RWPE1 (cell line): Measurements from ENCODE around the gene ARHGEF40.

Source experiments
- CTCF ChIA-PET: fragments of 350-600 bp; sonication (Branson Sonifier 250); formaldehyde crosslinking; extraction: SDS; loops from one replicate; lab custom pipeline; 2021; lab: Yijun Ruan, JAX
- POLR2A ChIA-PET: fragments of 400-600 bp; formaldehyde crosslinking; extraction: SDS; loops from one replicate; lab custom pipeline; 2020; ENCODE audit warnings: antibody characterized with exemption; ENCODE audit not compliant: low non-redundant PET; lab: Yijun Ruan, JAX
- DNase-seq: peaks from one replicate; pipeline ENCODE4 v3.0.0; 2012; ENCODE audit warnings: low spot score
- H3K27ac ChIP-seq: fragments of 450-650 bp; 2 replicates; pipeline ENCODE4 v1.5.1; 2017
- TF ChIP-seq, protein P1 (sequence below): fragments of 450-650 bp; conservative IDR thresholded peaks from 2 replicates; pipeline ENCODE4 v1.5.1; 2017; ENCODE audit warnings: low read depth, mild to moderate bottlenecking

Gene ARHGEF40

DNA sequence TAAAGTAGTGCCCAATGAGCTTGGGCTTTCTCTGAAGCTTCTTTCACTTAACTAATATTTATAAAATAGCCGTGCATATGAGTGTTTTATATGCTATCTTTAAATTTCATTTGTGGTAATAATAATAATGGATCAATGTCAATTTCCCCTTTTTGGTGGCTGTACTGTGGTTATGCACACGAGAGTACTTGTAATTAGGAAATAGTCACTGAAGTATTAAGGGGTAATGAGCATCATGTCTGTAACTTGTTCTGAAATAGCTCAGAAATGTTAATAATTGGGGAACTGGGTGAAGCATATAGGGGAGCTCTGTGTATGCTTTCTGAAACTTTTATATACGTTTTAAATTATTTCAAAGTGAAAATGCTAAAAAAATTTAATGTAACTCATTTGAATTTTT is 19.5 kb upstream of the ARHGEF40 start:
- DNase-seq = no peak
- ChIA-PET CTCF (no interaction called here), POLR2A (no interaction called here)
- H3K27ac ChIP-seq = no peak overlapping the region
- TF ChIP-seq, protein P1, sequence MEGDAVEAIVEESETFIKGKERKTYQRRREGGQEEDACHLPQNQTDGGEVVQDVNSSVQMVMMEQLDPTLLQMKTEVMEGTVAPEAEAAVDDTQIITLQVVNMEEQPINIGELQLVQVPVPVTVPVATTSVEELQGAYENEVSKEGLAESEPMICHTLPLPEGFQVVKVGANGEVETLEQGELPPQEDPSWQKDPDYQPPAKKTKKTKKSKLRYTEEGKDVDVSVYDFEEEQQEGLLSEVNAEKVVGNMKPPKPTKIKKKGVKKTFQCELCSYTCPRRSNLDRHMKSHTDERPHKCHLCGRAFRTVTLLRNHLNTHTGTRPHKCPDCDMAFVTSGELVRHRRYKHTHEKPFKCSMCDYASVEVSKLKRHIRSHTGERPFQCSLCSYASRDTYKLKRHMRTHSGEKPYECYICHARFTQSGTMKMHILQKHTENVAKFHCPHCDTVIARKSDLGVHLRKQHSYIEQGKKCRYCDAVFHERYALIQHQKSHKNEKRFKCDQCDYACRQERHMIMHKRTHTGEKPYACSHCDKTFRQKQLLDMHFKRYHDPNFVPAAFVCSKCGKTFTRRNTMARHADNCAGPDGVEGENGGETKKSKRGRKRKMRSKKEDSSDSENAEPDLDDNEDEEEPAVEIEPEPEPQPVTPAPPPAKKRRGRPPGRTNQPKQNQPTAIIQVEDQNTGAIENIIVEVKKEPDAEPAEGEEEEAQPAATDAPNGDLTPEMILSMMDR = no peak

DNA sequence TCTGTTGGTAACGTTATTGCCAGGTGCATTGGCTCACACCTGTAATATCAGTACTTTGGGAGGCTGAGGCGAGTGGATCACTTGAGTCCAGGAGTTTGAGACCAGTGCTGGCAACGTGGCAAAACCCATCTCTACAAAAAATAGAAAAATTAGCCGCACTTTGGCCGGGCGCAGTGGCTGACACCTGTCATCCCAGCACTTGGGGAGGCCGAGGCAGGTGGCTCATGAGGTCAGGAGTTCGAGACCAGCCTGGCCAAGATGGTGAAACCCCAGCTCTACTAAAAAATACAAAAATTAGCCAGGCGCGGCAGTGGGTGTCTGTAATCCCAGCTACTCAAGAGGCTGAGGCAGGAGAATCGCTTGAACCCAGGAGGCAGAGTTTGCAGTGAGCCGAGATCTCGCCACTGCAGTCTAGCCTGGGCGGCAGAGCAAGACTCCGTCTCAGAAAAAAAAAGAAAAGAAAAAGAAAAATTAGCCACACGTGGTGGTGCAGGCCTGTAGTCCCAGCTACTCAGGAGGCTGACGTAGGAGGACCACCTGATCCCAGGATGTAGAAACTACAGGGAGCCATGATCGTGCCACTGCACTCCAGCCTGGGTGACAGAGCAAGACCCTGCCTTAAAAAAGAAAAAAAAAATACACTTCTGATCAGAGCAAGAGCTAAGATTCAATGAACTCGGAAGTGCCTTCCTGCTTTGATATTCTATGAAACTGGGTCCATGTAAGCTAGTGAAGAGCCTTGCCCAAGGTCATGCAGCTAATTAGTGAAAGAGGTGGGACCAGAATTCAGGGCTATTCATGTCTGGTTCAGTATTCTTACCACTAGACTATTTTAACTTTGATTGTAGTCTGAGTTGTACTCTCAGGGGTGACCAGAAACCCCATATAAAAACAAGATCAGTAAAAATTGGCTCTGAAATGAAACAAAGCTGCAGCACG is 16.7 kb upstream of the ARHGEF40 start:
- TF ChIP-seq, protein P1 = no peak
- CTCF ChIA-PET = no interaction called here
- no peak for DNase-seq
- POLR2A ChIA-PET = no interaction called here
- no peak overlapping the region for H3K27ac ChIP-seq

DNA sequence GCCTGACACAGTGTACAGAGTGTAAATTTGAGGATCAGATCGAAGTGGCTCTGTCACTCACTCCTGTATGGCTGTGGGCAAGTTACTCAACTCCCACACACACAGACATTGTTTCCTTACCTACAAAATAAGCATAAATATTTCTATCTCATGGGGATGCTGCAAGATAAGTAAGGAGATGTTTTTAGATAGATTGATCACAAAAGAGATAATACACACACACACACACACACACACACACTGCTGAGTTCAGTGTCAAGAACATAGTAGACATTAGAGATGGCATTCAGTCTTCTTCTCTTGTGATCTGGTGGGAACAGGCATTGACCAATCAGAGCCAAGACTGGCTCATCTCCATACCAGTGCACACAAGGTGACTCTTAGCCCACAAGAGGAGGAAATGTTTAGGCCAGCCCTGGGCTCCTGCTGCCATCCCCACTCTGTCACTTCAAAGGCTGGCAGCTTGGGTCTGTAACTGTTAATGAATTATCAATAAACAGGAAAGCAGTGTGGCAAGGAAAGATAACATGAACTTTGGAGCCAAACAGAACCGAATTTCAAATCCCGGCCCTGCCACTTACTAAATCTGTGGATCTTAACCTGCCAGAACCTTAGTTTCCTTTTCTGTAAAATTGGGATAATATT is 15.9 kb upstream of the ARHGEF40 start:
- TF ChIP-seq, protein P1 = no peak
- CTCF ChIA-PET = no interaction called here
- no peak for DNase-seq
- POLR2A ChIA-PET = no interaction called here
- H3K27ac ChIP-seq = no peak overlapping the region

DNA sequence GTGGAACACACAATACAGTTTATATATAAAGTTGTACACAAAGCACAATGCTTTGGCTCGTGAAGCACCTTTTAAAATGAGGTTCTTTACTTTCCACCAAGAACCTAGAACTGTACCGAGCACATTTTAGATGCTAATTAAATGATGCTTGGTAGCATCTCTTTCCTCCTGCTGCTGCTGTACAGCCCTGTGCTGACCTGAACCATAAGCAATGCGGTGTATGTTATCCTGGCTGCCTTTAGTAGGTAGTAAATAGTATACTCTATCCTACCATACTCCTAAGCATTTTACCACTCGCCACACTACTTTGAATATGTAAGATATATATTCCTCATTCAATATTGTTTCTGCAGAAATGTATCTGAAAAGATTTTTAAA is 15.3 kb upstream of the ARHGEF40 start:
- TF ChIP-seq, protein P1 = no peak
- ChIA-PET POLR2A (no interaction called here), CTCF (interaction anchor here (1.2 kb wide), 1 partner anchor 40 kb away, joined by 3 read pairs; no protein-coding TSS in a partner anchor)
- no peak overlapping the region for H3K27ac ChIP-seq
- DNase-seq = no peak

DNA sequence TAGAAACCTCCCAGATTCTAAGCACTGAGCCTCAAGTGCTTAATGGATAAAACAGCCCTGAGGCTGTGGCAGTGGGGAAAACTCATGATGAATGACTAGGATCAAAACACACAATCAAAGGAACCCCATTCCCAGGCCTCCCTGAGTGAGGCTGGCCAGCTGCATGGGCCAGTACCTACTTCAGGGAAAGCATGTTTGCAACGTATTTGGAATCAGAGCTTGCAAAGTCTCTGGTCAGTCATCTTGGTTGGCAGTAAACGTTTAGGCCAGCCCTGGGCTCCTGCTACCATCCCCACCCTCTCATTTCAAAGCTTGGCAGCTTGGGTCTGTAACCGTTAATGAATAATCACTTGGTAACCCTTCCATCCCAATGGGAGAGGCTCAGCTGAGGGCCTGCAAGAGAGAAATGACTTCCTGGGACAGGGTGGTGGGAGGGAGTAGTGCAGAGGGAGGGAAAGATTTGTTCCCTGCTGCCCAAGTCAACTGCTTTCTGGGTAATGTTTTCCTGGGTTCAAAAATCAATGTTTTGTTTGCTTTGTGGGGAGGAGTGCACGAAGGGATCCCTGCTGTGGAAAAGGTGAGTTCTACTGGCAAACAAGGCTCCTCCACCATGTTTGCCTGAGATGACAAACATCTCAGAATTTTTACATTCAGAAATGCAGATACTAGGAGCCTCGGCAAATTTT is 14.5 kb upstream of the ARHGEF40 start:
- H3K27ac ChIP-seq = no peak overlapping the region
- ChIA-PET POLR2A (no interaction called here), CTCF (interaction anchor here (1.2 kb wide), 1 partner anchor 41 kb away, joined by 3 read pairs; no protein-coding TSS in a partner anchor)
- TF ChIP-seq, protein P1 = no peak
- DNase-seq = no peak

DNA sequence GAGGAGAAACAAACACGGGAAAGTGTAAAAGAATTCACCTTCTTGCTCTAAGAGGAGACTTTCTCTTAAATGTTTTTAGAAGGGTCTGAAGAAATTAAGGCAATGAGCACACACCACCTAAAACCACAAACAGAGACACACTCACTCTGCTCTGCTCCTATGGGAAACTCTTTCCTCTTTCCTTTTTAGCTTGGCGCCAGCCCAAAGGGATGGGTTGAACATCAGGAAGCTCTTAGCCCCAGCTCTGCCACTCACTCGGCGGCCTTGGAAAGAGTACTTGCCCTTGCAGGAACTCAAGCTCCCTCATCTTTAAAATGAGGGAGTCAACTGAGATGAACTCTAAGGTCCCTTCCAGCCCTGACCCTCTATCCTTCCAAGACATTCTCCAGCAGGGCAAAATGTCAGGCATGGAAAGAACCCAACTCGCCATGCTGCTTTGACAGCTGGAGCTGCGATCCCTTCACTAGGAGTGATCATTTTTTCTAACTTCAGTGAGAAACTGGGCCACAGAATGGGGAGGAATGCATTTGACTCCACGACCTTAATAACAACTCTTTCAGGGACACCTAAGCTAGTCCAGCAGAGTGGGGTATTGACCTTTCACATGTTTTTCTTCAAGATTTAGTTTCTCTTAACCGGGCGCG is 13.5 kb upstream of the ARHGEF40 start:
- ChIA-PET POLR2A (no interaction called here), CTCF (interaction anchor here (1.9 kb wide), 1 partner anchor 42 kb away, joined by 5 read pairs; no protein-coding TSS in a partner anchor)
- no peak overlapping the region for H3K27ac ChIP-seq
- no peak for DNase-seq
- TF ChIP-seq, protein P1 = no peak
